Stimulated activated CD4-positive, alpha-beta T cell treated with anti-CD3 and anti-CD28 coated beads, Interleukin-15, amount 100 ng/mL, for 48 hours (primary cell): ENCODE data around the gene PLCD1.

ENCODE experiments used
- DNase-seq, 2 donors: peaks; one replicate each; pipeline ENCODE4 v3.0.0-alpha.2; 2020; ENCODE audit warnings: low read depth in 2 of 2

PLCD1 gene

GRCh38 chr3:38016847-38017444 lies 12.5 kb downstream of the PLCD1 start:
- no peak for DNase-seq

DNA sequence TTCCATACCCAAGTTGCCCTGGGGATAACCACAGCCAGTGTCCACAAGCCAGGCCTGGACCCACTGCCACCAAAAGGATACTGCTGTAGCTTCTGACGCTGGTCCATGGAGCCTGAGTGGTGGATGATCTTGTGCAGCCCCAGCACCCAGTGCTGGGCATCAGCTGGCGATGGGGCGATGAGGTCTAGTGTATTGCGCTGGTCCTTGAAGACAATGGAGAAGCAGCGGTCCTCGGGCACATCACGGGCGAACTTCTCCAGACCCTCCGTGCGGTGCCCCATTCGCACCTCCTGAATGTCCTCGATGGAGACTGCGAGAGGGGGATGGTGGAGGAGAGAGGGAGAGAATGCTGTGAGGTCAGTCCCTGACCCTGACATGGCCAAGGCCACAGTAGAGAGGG lies 13.0 kb downstream of the PLCD1 start:
- no peak for DNase-seq

- DNase-seq, result no peak
Measured at GRCh38 chr3:38015984-38016383, 13.5 kb downstream of the PLCD1 start.

GRCh38 chr3:38015485-38015884 lies 14.0 kb downstream of the PLCD1 start:
- DNase-seq, result no peak

- no peak for DNase-seq
Measured at GRCh38 chr3:38011111-38011510, 18.3 kb downstream of the PLCD1 start.

DNA sequence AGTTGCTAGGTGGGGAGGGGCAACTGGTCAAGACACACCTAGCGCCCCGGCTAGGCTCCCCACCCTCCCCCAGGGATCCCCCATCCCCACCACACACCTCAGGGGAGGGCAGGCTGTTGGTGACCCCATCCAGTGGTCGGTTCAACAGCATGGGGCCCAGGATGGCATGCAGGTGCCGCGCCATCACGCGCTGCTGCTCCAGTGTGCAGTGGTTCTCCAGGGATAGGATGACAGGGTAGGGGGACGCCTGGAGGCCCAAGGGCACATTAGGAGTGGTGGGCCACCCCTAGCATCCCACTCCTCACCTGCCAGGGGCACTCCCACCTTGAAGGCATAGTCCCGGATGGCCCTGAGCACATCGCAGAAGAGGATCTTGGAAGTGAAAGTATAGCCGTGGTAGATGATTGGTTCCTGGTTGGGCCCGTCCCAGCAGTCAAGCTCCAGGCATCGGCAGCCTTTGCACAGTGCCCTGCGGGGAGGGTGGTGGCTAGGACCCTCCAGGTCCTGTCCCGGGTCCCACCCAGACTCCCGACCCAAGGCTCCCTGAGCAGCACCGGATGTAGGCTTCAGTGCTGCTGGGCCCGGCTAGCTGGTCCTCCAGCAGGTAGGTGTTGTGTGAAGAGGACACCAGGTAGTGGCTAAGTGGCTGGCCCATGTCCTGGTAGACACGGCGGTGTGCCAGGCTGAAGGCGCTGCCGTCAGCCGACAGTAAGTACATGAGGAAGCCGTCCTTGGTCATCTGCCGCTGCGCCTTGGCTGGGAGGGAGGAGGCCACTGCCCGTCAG lies 19.4 kb downstream of the PLCD1 start:
- DNase-seq, result no peak

DNA sequence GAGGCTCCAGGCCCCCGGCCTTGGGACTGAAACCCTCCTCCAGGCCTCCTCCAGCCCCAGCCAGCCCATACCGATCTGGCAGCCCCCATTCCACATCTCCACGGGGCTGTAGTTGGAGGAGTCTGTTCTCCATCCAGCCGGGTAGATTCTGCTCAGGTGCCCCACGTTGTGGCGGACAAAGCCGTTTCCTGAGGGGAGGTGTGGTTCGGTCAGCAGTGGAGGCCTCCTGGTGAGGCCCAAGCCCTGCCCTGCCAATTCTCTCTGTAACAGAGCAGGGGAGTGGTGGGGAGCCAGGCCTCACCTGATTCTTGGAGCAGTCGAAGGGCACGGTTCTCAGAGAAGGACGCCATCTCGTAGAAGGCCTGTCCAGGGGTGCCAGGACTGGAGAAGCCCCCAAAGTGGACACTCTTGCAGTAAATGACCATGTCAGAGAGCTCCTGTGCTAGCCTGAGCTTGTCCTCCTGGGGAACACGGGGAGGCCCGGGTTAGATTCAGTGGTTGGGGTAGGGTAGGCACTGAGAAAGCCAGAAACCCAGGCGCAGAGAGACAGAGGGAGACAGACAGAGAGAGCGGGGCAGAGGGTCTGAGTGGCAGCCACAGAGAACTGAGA lies 20.4 kb downstream of the PLCD1 start:
- DNase-seq, result no peak

DNA sequence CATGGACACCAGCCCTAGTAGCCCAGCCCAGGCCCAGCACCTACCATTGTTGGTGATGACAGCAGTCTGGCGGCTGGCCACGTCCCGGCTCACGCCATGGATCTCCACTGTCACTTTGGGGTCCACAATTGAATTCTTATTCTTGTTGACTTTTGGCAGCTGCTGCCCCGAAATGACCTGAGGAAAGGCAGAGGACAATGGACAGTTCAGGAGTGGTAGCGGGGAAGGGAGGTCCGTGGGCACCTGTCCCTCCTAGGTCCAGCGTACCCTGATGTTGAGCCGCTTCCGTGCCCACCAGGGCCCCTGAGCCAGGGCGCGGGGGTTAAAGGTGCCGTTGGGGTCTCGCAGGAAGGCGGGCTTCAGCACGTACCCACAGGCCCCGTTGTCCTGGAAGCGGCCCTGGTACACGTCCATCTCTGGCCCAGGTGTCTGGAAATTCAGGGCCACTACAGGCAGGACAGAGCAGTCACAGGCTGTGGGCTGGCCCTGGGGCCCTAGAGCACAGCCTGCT lies 21.2 kb downstream of the PLCD1 start:
- no peak for DNase-seq

DNA sequence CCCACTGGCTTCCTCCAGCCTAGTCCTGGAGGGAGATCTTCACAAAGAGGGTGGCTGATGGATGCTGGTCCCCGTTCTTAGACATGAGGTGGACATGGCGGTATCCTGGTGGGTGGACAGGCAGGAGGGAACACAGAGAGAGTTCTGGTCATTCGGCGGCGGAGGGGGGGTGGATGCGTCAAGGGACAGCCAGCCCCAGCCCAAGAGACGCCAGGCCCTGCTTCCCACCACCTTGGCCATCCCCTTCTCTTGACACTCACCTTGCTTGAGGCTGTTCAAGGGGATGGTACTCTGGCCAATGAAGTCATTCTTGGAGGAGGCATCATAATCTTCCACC lies 21.7 kb downstream of the PLCD1 start:
- DNase-seq, result no peak

- no peak for DNase-seq
Measured at GRCh38 chr3:38006445-38006995, 22.9 kb downstream of the PLCD1 start.

- no peak for DNase-seq
Measured at GRCh38 chr3:38006031-38006430, 23.4 kb downstream of the PLCD1 start.

GRCh38 chr3:38005076-38006020 lies 24.1 kb downstream of the PLCD1 start:
- DNase-seq, result no peak

DNA sequence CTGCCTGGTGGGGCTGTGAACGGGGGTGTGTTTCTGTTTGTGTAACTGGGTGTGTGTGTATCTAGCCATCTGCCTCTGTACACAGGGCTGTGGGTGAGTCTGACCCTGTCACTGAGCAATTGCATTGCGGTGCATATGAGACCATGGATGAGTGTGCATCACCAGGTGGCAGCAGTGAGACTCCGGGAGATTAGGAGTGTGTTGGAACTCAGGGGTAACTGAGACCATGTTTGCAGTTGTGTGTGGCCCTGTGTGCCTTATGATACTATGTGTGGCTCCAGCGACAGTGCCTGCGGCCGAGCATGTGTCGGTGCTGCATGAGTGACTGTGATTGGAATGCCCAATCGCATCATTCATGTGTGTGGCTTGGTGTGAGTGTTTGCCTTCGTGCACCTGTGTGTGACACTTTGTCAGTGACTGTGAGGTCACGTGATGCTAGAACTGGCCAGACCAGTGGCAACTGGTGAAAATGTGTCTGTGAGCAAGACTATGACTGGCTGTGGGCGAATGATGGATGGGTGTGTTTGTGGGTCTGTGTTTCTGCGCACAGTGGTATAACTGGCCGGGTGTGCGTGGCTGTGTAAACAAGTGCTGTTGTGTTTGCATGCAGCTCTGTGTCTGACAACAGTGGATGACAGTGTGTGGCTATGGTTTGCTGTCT lies 24.9 kb downstream of the PLCD1 start:
- DNase-seq, result peak in 1 of 2 donors; percentile 33

DNA sequence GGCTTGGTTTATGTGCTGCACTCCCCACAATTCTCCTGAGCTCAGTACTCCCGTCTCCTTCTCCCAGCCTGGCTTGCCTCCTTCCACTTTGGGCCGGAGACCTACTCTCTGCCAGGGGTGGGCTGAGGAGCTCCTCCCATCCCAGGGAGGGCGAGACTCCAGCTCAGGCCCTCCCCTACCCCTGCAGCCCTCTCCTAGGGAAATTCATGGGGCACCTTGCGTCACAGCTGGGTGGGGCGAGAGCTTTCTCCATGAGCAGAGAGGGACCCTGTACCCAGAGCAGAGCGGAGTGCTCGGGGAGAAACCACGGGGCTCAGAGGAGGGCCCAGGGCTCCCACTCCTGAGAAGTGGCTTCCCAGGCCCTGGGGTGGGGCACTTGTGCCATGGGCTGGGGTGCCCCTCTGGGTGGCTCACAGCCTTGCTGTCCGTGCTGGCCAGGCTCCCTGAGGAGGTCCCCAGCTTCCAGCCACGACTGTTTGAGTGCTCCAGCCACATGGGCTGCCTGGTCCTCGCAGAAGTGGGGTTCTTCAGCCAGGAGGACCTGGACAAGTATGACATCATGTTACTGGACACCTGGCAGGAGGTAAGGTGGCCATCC lies 25.5 kb downstream of the PLCD1 start:
- DNase-seq, result no peak

GRCh38 chr3:38003371-38003816 lies 26.0 kb downstream of the PLCD1 start:
- peak in 1 of 2 donors; percentile 57 for DNase-seq

DNA sequence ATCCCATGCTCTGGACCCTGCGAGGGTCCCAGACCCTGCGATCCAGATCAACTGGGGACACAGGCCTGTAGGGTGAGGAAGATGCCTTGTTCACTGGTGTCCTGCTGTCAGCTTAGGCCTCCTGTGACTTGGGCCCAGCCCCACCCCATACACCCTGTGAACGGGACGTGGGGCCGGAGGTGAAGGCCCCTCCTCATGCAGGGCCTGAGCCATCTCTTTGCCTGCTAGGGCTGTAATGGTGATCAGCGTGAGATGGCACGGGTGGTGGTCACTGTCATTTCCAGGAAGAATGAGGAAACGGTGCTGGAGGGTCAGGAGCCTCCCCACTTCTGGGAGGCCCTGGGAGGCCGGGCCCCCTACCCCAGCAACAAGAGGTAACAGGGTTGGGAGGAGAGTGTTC lies 26.5 kb downstream of the PLCD1 start:
- DNase-seq, result no peak

DNA sequence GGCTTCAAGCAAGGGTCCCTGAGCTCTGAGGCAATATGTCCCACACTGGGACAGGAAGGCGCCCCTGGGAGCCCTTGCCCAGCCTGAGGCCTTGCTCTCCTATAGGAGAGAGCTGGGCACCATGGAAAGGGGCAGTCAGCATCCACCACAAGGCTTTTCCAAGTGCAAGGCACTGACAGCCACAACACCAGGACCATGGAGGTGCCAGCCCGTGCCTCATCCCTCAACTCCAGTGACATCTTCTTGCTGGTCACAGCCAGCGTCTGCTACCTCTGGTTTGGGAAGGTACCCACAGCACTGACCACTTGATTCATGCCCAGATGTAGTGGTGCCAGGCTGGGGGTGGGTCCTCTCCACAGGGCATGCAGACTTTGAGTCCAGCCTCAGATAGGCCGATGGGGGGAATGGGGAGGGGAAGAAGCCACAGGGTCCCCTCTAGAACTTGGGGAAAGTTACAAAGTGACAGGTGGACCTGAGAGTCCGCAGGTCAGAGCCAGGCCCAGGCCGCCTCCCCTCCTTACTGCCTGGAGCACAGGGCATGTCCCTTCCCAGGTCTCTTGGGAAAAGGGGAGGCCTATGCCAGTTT lies 27.1 kb downstream of the PLCD1 start:
- DNase-seq, result no peak

- DNase-seq, result no peak
Measured at GRCh38 chr3:38001456-38002081, 27.9 kb downstream of the PLCD1 start.

DNA sequence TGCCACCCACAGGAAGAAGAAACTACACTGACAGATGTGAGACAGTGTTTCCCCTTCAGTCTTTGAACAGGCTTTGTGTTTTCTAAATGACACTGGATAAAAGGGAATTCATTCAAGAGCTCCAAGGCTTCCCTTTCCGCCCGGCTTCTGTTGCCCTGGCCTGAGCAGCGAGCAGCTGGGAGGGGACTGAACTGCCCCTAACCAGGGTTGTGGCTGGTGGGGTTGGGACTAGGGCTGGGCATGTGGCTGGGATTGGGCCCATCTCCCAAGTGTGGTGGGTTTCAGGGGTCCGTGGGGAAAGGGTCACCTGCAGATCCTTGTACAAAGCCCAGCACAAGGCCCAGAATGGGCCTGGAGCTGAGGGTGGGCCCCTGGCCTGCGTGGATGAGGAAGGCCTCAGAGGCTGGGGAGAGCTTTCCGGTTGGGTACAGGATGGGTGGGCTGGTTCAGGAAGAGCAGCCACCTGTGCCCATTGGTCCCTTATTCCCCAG lies 28.4 kb downstream of the PLCD1 start:
- DNase-seq, result no peak
